WTC11 (cell line): Measurements from ENCODE around the gene ATP6AP1. TPM values are rescaled to one million over a fixed set of nuclear protein-coding genes. Genes with fewer than 3 reads are reported as not detected.

Experiments used
- ATAC-seq: fragments of 200-7000 bp; cut with Tn5 transposase; 2 replicates; pipeline ENCODE4 v1.10.0; 2021; ENCODE audit warnings: mild to moderate bottlenecking, moderate library complexity
- CTCF ChIA-PET: fragments of 300-600 bp; sonication (Branson Sonifier 250); formaldehyde crosslinking; loops from one replicate; lab custom pipeline; 2021; ENCODE audit warnings: antibody characterized with exemption; lab: Charles Lee
- POLR2A ChIA-PET: fragments of 350-600 bp; sonication (Branson Sonifier 250); formaldehyde crosslinking; loops from one replicate; lab custom pipeline; 2021; ENCODE audit warnings: antibody characterized with exemption; lab: Charles Lee
- DNase-seq: peaks from one replicate; pipeline ENCODE4 v3.0.0; 2021; ENCODE audit warnings: low spot score
- H3K27ac Mint-ChIP-seq: 2 replicates; pipeline ENCODE4 v1.8.0; 2021; ENCODE audit warnings: mixed read lengths
- H3K27me3 Mint-ChIP-seq: 2 replicates; pipeline ENCODE4 v1.8.0; 2021; ENCODE audit warnings: low read depth, mild to moderate bottlenecking, moderate library complexity, mixed read lengths
- H3K36me3 Mint-ChIP-seq: 2 replicates; pipeline ENCODE4 v1.8.0; 2021; ENCODE audit warnings: mixed read lengths
- H3K4me1 Mint-ChIP-seq: 2 replicates; pipeline ENCODE4 v1.8.0; 2022; ENCODE audit warnings: mixed read lengths
- H3K4me3 Mint-ChIP-seq: 2 replicates; pipeline ENCODE4 v1.8.0; 2021; ENCODE audit warnings: mild to moderate bottlenecking, moderate library complexity, mixed read lengths
- H3K9me3 Mint-ChIP-seq: 2 replicates; pipeline ENCODE4 v1.8.0; 2021; ENCODE audit warnings: mixed read lengths
- ATF1 ChIP-seq: sonication (generic); formaldehyde crosslinking; IDR thresholded peaks from 2 replicates; pipeline ENCODE4 v1.8.1; 2023; ENCODE audit warnings: mild to moderate bottlenecking, moderate library complexity, missing genetic modification reagents
- ATF3 ChIP-seq: sonication (generic); formaldehyde crosslinking; conservative IDR thresholded peaks from 2 replicates; pipeline ENCODE4 v1.8.1; 2022; ENCODE audit warnings: mild to moderate bottlenecking, missing genetic modification reagents
- ATF6 ChIP-seq: sonication (generic); formaldehyde crosslinking; IDR thresholded peaks from 2 replicates; pipeline ENCODE4 v1.8.1; 2023; ENCODE audit warnings: mild to moderate bottlenecking, missing genetic modification reagents
- E2F1 ChIP-seq: sonication (generic); formaldehyde crosslinking; IDR thresholded peaks from 2 replicates; pipeline ENCODE4 v1.8.0; 2022; ENCODE audit warnings: mild to moderate bottlenecking, missing genetic modification reagents
- E2F4 ChIP-seq: sonication (generic); formaldehyde crosslinking; IDR thresholded peaks from 2 replicates; pipeline ENCODE4 v1.8.1; 2022; ENCODE audit warnings: low read depth, mild to moderate bottlenecking, moderate library complexity, missing genetic modification reagents, borderline replicate concordance
- E2F5 ChIP-seq: sonication (generic); formaldehyde crosslinking; IDR thresholded peaks from 2 replicates; pipeline ENCODE4 v1.8.1; 2022; ENCODE audit warnings: mild to moderate bottlenecking, moderate library complexity, missing genetic modification reagents
- EMX1 ChIP-seq: fragments of 250-450 bp; sonication (Bioruptor Pico); IDR thresholded peaks from 2 replicates; pipeline ENCODE4 v1.8.0; 2021; ENCODE audit warnings: mild to moderate bottlenecking
- ERG ChIP-seq: fragments of 250-450 bp; sonication (Bioruptor Pico); IDR thresholded peaks from 2 replicates; pipeline ENCODE4 v1.8.0; 2021; ENCODE audit warnings: mild to moderate bottlenecking
- FOXP4 ChIP-seq: sonication (generic); formaldehyde crosslinking; IDR thresholded peaks from 2 replicates; pipeline ENCODE4 v1.8.0; 2022; ENCODE audit warnings: mild to moderate bottlenecking, missing genetic modification reagents
- MLX ChIP-seq: sonication (generic); formaldehyde crosslinking; IDR thresholded peaks from 2 replicates; pipeline ENCODE4 v1.8.1; 2023; ENCODE audit warnings: mild to moderate bottlenecking, missing genetic modification reagents, moderate library complexity
- NFATC4 ChIP-seq: fragments of 250-450 bp; sonication (Bioruptor Pico); IDR thresholded peaks from 2 replicates; pipeline ENCODE4 v1.9.0; 2021; ENCODE audit warnings: mild to moderate bottlenecking
- RELA ChIP-seq: sonication (generic); formaldehyde crosslinking; IDR thresholded peaks from 2 replicates; pipeline ENCODE4 v1.8.1; 2022; ENCODE audit warnings: missing genetic modification reagents, mild to moderate bottlenecking, borderline replicate concordance
- RORB ChIP-seq: fragments of 250-450 bp; sonication (Bioruptor Pico); IDR thresholded peaks from 2 replicates; pipeline ENCODE4 v1.9.0; 2021; ENCODE audit warnings: mild to moderate bottlenecking
- SMAD3 ChIP-seq: sonication (generic); formaldehyde crosslinking; IDR thresholded peaks from 2 replicates; pipeline ENCODE4 v1.8.0; 2022; ENCODE audit warnings: missing genetic modification reagents, mild to moderate bottlenecking, borderline replicate concordance
- SOX15 ChIP-seq: fragments of 250-450 bp; sonication (Bioruptor Pico); IDR thresholded peaks from 2 replicates; pipeline ENCODE4 v1.9.0; 2021; ENCODE audit warnings: mild to moderate bottlenecking
- TEAD1 ChIP-seq: sonication (generic); formaldehyde crosslinking; IDR thresholded peaks from 2 replicates; pipeline ENCODE4 v1.8.0; 2022; ENCODE audit warnings: mild to moderate bottlenecking, missing genetic modification reagents
- ZBTB43 ChIP-seq: sonication (generic); formaldehyde crosslinking; IDR thresholded peaks from 2 replicates; pipeline ENCODE4 v1.8.1; 2023; ENCODE audit warnings: mild to moderate bottlenecking, missing genetic modification reagents
- ZNF423 ChIP-seq: fragments of 250-450 bp; sonication (Bioruptor Pico); IDR thresholded peaks from 2 replicates; pipeline ENCODE4 v2.1.2; 2022; ENCODE audit warnings: mild to moderate bottlenecking, moderate library complexity
- ZNF425 ChIP-seq: fragments of 250-450 bp; sonication (Bioruptor Pico); conservative IDR thresholded peaks from 2 replicates; pipeline ENCODE4 v1.9.0; 2021; ENCODE audit warnings: mild to moderate bottlenecking
- total RNA-seq: library from RNA; stranded (reverse); gene quantifications from 3 replicates; pipeline ENCODE4 v1.2.3, GENCODE V29; 2021

ATP6AP1 gene
- total RNA-seq, 1 experiment from 2014 or later = 43.9 TPM

GRCh38 chrX:154382483-154383069, 45.9 kb upstream of the ATP6AP1 start:
- Mint-ChIP-seq H3K27ac (peak overlapping the region; percentile 53; the same call in 1 of the 2 replicates), H3K4me3 (no peak overlapping the region)
- CTCF ChIA-PET = interaction anchor here (3.9 kb wide), 1 partner anchor 9 kb away, joined by 43 read pairs; the partner anchor contains the start of gene FLNA

More at GRCh38 chrX:154382483-154383069, 45.9 kb upstream of the ATP6AP1 start:
- H3K27me3 Mint-ChIP-seq = no peaks in the 10 kb centered on the region
- TF ChIP-seq ATF6 (CRISPR knock-in tag) (no peak), E2F4 (CRISPR knock-in tag) (no peak), MLX (CRISPR knock-in tag) (no peak), ATF3 (CRISPR knock-in tag) (no peak), ZBTB43 (CRISPR knock-in tag) (no peak), E2F5 (CRISPR knock-in tag) (no peak), ZNF423 (CRISPR knock-in tag) (no peak), FOXP4 (CRISPR knock-in tag) (no peak), SOX15 (no peak), E2F1 (CRISPR knock-in tag) (no peak), ZNF425 (CRISPR knock-in tag) (no peak), RORB (no peak), NFATC4 (CRISPR knock-in tag) (no peak), ATF1 (CRISPR knock-in tag) (no peak), ERG (no peak), TEAD1 (CRISPR knock-in tag) (no peak), RELA (no peak), SMAD3 (CRISPR knock-in tag) (no peak), EMX1 (CRISPR knock-in tag) (no peak)
- TF ChIP-seq, all 79 proteins: peak for 0
- ATAC-seq = no peak
- Mint-ChIP-seq H3K4me1 (peaks cover 26% of the 10 kb centered on the region), H3K36me3 (peaks cover 9% of the 10 kb centered on the region), H3K9me3 (no peaks in the 10 kb centered on the region)
- POLR2A ChIA-PET = interaction anchor here (1.5 to 1.9 kb wide), 2 partner anchors 9 kb away, joined by 4 to 10 read pairs; partner anchors contain the start of gene FLNA
- no peak for DNase-seq
